GM18517 (cell line): ENCODE results near the gene HBP1.
"Not testable (repeated sequence)": the region's sequence is repeated elsewhere in the genome, so short reads cannot be mapped to it uniquely, and the experiment has no call there.

ENCODE experiments used
- ATAC-seq: cut with Tn5 transposase; IDR thresholded peaks from one replicate; pipeline ENCODE4 v1.9.1; 2021; ENCODE audit warnings: mild to moderate bottlenecking, moderate library complexity; ENCODE audit not compliant: unreplicated experiment

HBP1 gene

GRCh38 chr7:107168233-107169119 lies at the start of gene HBP1:
Gene HBP1, plus strand, starts transcription at chr7:107169003. Its CDS starts 10,891 bp downstream, at chr7:107179894.
- peak; percentile 93 for ATAC-seq

GRCh38 chr7:107119376-107120105 lies 49.3 kb upstream of the HBP1 start:
- no peak for ATAC-seq

- ATAC-seq, result no peak
Measured at GRCh38 chr7:107122486-107122911, 46.3 kb upstream of the HBP1 start.

GRCh38 chr7:107123392-107123791 lies 45.4 kb upstream of the HBP1 start:
- ATAC-seq, result no peak

GRCh38 chr7:107125475-107125874 lies 43.3 kb upstream of the HBP1 start:
- ATAC-seq, result no peak

GRCh38 chr7:107128217-107128616 lies 40.6 kb upstream of the HBP1 start:
- ATAC-seq, result no peak

- ATAC-seq, result no peak
Measured at GRCh38 chr7:107128748-107129147, 40.1 kb upstream of the HBP1 start.

- ATAC-seq, result no peak
Measured at GRCh38 chr7:107130487-107131220, 38.1 kb upstream of the HBP1 start.

- ATAC-seq, result no peak
Measured at GRCh38 chr7:107133396-107133795, 35.4 kb upstream of the HBP1 start.

- ATAC-seq, result no peak
Measured at GRCh38 chr7:107138696-107139420, 29.9 kb upstream of the HBP1 start.

- not testable (repeated sequence) for ATAC-seq
Measured at GRCh38 chr7:107143875-107144274, 24.9 kb upstream of the HBP1 start.

- ATAC-seq, result no peak
Measured at GRCh38 chr7:107145067-107145838, 23.6 kb upstream of the HBP1 start.

GRCh38 chr7:107147464-107148393 lies 21.1 kb upstream of the HBP1 start:
- no peak for ATAC-seq

- ATAC-seq, result no peak
Measured at GRCh38 chr7:107148721-107149120, 20.1 kb upstream of the HBP1 start.

GRCh38 chr7:107149863-107150262 lies 18.9 kb upstream of the HBP1 start:
- ATAC-seq, result no peak

- no peak for ATAC-seq
Measured at GRCh38 chr7:107150375-107151073, 18.3 kb upstream of the HBP1 start.

GRCh38 chr7:107151538-107151937 lies 17.3 kb upstream of the HBP1 start:
- ATAC-seq, result no peak

GRCh38 chr7:107152011-107152410 lies 16.8 kb upstream of the HBP1 start:
- no peak for ATAC-seq
